Neural crest cell (in vitro differentiated cells): ENCODE results near the gene ARMH3. TPM values are rescaled to one million over a fixed set of nuclear protein-coding genes. Genes with fewer than 3 reads are reported as not detected.

Source experiments
- DNase-seq: peaks from one replicate; pipeline ENCODE4 v3.0.0; 2021; ENCODE audit warnings: low read depth, mixed read lengths, low spot score
- H3K27ac Mint-ChIP-seq: one replicate; pipeline ENCODE4 v1.8.0; 2021; ENCODE audit warnings: mild to moderate bottlenecking, mixed read lengths; ENCODE audit not compliant: unreplicated experiment
- H3K27me3 Mint-ChIP-seq: 2 replicates; pipeline ENCODE4 v1.8.0; 2021; ENCODE audit warnings: low read depth, mild to moderate bottlenecking, mixed read lengths
- H3K36me3 Mint-ChIP-seq: 2 replicates; pipeline ENCODE4 v1.8.0; 2021; ENCODE audit warnings: low read depth, mild to moderate bottlenecking, mixed read lengths
- H3K4me1 Mint-ChIP-seq: 2 replicates; pipeline ENCODE4 v1.8.0; 2021; ENCODE audit warnings: mixed read lengths
- H3K4me3 Mint-ChIP-seq: one replicate; pipeline ENCODE4 v1.8.0; 2021; ENCODE audit warnings: mild to moderate bottlenecking, mixed read lengths
- H3K9me3 Mint-ChIP-seq: 2 replicates; pipeline ENCODE4 v1.8.0; 2021; ENCODE audit warnings: mixed read lengths
- CTCF ChIP-seq: fragments of 200-600 bp; sonication (generic); conservative IDR thresholded peaks from 2 replicates; pipeline ENCODE4 v1.5.0; 2021; ENCODE audit warnings: antibody characterized with exemption, mild to moderate bottlenecking
- total RNA-seq: library from RNA; stranded (reverse); gene quantifications from 2 replicates; pipeline ENCODE4 v1.2.1, GENCODE V29; 2021

ARMH3 gene
- total RNA-seq, 1 donor from 2014 or later = 24.4 TPM

GRCh38 chr10:102004376-102004775 is 51.6 kb downstream of the ARMH3 start:
- H3K27me3 Mint-ChIP-seq = no peaks in the 10 kb centered on the region
- DNase-seq = no peak
- H3K36me3 Mint-ChIP-seq = peaks cover 11% of the 10 kb centered on the region
- H3K27ac Mint-ChIP-seq = no peak overlapping the region
- no peak for TF ChIP-seq CTCF
- H3K9me3 Mint-ChIP-seq = no peaks in the 10 kb centered on the region
- H3K4me3 Mint-ChIP-seq = no peak overlapping the region
- H3K4me1 Mint-ChIP-seq = no peaks in the 10 kb centered on the region

DNA sequence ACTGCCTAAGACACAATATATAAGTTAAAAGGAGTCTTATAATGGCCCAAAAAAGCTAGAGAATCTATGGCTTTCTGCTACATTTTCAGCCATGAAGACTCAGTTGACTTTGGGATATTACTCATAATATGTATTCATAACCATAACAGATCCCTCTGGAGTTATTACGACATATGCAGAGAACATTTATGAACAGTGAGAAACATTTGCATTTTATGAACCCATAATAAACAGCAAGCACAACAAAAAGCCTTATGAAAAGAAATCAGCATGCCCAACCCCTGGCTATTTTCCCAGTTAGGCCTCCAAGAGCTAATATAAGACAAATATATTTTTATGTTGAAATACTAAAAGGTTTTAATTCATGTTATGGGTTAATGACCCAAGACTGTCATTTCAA is 52.4 kb downstream of the ARMH3 start:
- H3K27ac Mint-ChIP-seq = no peak overlapping the region
- TF ChIP-seq CTCF = no peak
- H3K27me3 Mint-ChIP-seq = no peaks in the 10 kb centered on the region
- no peak for DNase-seq
- H3K4me1 Mint-ChIP-seq = no peaks in the 10 kb centered on the region
- peaks cover 11% of the 10 kb centered on the region for H3K36me3 Mint-ChIP-seq
- H3K4me3 Mint-ChIP-seq = no peak overlapping the region
- H3K9me3 Mint-ChIP-seq = no peaks in the 10 kb centered on the region

- H3K27ac Mint-ChIP-seq = no peak overlapping the region
- no peaks in the 10 kb centered on the region for H3K27me3 Mint-ChIP-seq
- peaks cover 9% of the 10 kb centered on the region for H3K36me3 Mint-ChIP-seq
- TF ChIP-seq CTCF = no peak
- H3K4me3 Mint-ChIP-seq = no peak overlapping the region
- H3K9me3 Mint-ChIP-seq = no peaks in the 10 kb centered on the region
- DNase-seq = no peak
- no peaks in the 10 kb centered on the region for H3K4me1 Mint-ChIP-seq
These were observed 54.4 kb downstream of the ARMH3 start for GRCh38 chr10:102001435-102002068.

DNA sequence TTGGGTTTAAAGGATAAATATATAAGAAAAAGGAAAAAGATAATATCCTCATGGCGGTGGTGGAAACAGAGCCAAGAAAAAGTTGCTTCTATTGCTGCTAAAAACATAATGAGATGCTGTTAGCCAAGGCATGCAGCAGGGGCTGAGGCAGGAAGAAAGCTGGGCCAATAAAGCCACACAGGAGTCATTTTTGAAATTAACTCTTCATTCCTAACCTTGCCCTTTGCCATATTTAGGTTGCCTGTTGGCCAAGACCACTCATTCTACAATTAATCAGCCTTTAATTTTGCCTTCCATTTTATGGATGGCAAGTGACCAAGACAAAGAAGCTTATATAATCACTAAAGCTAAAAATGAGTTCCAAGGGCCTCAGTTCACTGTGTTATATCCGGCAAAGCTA is 58.2 kb downstream of the ARMH3 start:
- no peaks in the 10 kb centered on the region for H3K9me3 Mint-ChIP-seq
- H3K36me3 Mint-ChIP-seq = peaks cover 5% of the 10 kb centered on the region
- TF ChIP-seq CTCF = no peak
- H3K27me3 Mint-ChIP-seq = no peaks in the 10 kb centered on the region
- no peak overlapping the region for H3K27ac Mint-ChIP-seq
- no peaks in the 10 kb centered on the region for H3K4me1 Mint-ChIP-seq
- H3K4me3 Mint-ChIP-seq = no peak overlapping the region
- DNase-seq = no peak

GRCh38 chr10:101995451-101996063 is 60.4 kb downstream of the ARMH3 start:
- no peak for TF ChIP-seq CTCF
- Mint-ChIP-seq H3K27me3 (no peaks in the 10 kb centered on the region), H3K36me3 (peaks cover 2% of the 10 kb centered on the region), H3K4me1 (no peaks in the 10 kb centered on the region), H3K9me3 (no peaks in the 10 kb centered on the region), H3K27ac (no peak overlapping the region), H3K4me3 (no peak overlapping the region)
- no peak for DNase-seq
